ENCODE measurements around the gene CD209.

CD209 gene

DNA sequence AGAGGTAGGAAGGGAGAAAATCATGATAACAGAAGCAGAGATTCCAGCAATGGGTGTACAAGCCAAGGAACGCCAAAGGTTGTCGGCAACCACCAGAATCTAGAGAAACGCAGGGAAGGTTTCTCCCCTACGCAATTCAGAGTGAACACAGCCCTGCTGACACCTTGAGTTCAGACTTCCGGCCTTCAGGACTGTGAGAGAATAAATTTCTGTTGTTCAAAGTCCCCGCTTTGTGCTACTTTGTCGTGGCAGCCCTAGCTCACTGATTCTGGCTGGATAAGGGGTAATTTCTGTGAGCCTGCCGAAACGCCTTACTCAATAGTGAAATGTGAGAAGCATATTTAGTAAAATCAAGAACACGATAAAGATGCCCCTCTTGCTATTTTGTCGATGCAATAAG lies 10.1 kb downstream of the CD209 start:
- DNase-seq, result no peak

DNA sequence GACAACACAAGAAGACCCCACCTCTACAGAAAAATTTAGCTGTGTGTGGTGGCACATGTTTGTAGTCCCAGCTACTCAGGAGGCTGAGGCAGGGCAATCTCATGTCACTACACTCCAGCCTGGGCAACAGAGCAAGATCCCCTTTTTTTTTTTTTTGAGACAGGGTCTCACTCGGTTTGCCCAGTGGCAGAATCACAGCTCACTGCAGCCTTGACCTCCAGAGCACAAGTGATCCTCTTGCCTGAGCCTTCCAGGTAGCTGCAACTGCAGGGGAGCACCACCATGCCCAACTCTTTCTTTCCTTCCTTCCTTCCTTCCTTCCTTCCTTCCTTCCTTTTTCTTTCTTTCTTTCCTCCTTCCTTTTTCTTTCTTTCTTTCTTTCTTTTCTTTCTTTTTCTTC lies 11.2 kb downstream of the CD209 start:
- no peak for DNase-seq

DNA sequence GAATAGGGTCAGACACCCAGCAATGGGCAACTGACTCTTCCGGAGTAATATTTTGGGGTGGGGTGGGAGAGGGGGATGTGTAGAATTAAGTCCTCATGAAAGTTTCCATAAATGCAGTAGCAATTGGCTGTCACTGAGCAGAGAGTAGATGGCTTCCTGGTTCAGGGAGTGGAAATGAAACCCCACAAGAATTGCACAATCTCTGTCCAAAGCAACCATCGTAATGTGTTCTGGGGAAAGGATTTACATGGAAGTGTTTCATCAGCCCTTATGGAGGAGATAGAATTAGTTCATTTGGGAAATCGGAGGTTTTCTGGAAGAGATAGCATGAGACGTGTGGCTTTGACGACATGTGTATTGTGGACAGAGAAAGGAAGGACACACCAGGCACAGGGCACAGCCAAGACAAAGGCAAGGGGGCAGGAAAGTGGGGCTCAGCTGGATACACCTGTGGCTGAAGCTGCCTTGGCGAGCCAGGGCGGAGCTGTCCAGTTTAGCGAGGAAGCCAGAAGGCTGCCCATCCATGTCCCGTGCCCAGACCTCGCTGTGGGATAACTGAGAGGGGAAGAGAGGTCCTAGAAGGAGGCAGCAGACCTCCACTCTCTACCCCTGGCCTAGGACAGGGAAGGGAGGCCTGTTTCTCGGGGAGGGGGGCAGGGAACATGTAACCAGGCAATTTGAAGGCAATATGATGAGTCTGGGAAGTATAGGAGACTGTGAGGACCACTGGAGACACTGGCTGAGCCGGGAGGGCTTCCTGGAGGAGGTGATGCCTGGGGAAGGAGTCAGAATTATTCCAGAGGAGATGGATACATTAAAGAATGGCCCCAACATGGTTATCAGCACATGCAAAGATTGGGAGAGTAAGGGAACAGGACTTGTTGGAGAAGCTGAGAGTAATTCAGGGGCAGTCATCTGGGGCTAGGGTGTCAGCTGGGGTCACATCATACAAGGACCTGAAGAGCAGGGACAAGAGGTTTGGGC lies 12.8 kb downstream of the CD209 start:
- no peak for DNase-seq

DNA sequence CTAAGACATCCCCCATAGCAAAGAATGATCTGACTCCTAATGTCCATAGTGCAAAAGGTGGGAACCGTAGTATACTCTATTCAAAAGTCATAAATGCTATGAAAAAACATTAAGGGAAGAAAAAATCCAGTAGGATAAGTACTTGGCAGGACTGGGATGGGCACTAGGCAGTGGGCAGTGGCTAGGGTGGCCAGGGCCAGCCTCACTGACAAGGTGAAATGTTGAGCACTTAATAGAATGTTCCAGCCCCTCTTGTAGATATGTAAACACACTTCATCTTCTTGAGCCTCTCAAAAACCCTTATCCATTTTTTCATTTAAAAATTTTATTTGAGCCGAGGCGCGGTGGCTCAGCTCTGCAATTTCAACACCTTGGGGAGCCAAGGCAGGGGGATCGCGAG lies 14.0 kb downstream of the CD209 start:
- DNase-seq, result no peak

DNA sequence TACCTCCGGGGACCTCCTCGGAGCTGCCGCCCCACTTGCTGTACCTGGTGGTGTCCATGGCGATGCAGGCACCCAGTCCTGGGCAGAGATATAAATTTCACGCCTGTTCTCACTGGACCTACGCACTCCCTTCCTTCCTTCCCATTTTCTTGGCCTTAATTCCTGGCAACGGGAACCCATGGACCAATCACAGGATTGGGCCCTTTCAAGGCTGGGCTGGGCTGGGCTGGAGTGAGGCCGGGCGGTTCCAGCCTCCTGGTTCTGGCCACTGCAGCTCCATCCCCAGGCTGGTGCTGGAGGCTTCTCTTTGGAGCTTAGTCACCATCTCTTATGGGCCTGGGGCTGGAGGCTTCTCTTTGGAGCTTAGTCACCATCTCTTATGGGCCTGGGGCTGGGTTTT lies 15.3 kb downstream of the CD209 start, which contains the start of gene CLEC4G:
CLEC4G (minus strand) TSS at position 66 of the 400 bp plus-strand sequence; CDS start at position 58, 8 bp downstream.
- DNase-seq, result no peak

DNA sequence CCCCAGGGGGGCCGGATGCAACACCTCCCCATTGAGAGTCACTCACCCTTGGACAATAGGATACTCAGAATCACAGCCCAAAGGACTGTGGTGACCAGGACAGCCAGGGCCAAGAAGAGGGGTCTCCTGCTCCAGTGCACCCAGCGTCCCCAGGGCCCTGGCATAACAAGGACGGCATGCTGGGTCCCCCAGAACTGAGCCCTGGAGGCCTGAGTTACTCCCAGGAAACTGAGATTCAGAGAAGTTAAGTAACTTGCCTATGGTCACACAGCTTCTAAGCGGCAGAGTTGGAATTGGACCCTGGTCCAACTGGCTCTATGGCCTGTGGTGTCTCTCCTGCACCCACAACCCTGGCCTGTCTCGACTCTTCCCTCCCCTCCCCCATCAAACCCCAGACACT lies 15.7 kb downstream of the CD209 start:
- no peak for DNase-seq

DNA sequence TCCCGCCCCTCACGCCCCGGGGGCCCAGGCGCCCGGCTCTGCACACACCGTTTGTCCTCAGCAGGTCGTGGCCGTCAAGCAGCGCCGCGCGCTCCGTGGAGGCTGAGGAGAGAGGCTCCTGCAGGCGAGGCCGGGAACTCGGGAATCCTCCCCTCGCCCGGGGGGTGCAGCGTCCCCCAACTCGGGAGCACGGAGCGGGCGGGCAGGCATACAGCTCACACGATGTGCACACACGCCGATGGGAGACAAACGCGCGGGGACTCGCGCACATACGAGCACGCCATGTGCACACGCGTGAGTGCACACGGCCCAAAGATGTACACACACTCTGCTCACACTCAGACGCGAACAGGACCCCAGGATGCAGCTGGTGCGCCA lies 16.1 kb downstream of the CD209 start:
- DNase-seq, result no peak

DNA sequence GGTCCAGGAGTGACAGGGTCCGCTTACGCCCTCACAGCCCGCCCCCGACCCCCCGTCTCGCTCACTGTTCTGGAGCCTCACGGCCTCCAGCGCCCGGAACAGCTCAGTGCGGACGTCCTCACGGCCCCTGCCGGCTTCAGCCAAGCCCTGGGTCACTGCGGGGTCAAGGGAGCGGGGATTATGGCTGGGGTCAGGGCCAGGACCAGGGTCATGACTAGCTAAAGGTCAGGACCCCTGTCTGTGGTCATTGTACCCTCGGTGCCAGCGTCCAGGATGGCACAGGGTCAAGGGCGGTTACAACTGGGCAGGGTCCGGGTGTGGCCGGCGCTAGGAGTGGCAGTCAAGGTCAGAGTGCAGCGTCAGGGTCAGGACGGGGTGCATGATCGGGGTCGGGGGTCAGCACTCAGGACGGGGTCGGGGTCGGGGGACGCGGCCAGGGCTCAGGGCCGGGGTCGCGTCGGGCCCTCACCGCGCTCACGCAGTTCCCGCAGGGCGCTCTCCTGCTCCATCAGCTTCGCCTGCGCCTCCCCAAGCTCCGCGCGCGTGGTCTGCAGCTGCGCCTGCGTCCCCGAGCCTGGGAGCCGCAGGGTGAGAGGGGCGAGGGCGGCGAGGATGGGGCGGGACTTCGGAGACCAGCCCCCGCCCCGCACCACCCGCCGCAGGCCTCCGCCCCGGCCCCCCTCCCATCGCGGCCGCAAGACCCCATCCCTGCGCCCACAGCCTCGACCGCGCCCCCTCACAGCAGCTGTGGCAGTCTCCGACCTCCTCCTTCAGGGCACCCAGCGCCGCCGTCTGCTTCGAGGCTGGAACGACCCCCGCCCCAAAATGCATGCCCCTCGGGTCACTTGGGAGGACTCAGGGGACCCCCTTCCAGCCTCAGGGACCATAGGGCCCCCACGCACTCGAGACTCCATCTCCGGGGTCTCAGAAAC lies 16.8 kb downstream of the CD209 start:
- DNase-seq, result no peak

DNA sequence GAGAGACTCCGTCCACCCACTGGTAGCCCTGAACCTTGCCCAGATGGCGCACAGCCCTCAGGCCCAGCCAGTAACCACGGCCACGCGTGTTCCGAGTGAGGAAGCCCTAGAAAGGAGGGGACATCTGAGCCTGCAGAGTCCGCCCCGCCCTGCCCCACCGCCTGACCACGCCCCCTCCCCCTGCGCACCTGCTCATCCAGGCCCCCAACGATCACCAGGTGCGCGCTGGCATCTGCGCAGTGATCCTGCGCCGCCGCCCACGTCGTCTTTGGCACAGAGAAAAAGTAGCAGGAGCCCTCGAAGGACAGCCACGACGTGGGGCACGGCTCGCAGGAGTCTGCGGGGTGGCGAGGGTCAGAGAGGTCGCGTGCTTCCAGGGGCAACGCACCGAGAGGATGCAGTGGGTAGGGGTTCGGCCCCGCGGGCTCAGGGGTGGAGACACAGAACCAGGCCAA lies 17.5 kb downstream of the CD209 start:
- no peak for DNase-seq

DNA sequence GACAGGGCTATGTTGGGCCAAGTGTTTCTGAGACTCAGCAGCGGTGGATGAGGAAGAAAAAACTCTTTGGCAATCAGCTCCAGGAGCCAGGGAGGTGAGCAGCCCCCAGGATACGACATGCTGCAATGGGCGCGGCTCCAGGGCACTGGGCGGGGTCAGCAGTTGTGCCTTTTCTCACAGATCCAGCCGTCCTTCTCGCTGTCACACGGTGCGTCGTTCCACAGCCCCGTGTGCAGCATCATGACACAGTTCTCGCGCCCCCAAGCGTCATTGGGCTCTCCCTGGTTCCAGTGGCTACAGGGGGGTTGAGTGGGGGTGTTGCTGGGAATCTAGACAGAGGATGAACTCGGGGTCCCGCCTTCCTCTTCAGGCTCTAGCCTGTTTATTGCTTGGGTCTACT lies 18.1 kb downstream of the CD209 start:
- DNase-seq, result no peak

DNA sequence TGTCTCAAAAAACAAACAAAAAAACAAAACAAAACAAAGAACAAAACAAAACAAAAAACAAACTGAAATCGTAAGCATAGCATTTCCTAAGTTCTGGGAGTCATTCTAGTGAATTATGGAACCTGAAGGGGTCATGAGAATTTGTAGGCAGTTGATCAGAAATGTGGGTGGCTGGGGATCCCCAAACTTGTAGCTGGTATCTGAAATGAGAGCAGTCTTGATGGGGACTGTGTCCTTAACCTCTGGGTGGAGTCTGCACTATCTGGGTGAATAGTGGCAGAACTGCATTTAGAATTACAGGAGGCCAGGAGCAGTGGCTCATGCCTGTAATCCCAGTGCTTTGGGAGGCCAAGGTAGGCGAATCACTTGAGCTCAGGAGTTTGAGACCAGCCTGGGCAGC lies 21.5 kb downstream of the CD209 start:
- DNase-seq, result no peak

DNA sequence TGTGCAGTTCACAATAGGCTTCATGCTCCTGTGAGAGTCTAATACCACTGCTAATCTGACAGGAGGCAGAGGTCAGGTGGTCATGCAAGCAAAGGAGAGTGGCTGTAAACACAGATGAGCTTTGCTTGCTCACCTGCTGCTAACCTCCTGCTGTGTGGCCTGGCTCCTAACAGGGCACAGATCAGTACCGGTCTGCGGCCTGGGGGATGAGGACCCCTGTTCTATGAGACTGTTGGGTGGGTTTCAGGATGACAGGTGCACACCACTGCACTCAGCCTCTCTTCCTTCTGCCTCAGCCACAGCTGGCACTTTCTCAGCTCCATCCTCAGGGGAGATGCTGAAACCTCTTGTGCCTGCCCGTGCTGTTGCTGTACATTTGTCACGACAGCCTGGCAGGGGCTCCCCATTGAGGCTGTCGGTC lies 25.1 kb downstream of the CD209 start:
- no peak for DNase-seq

DNA sequence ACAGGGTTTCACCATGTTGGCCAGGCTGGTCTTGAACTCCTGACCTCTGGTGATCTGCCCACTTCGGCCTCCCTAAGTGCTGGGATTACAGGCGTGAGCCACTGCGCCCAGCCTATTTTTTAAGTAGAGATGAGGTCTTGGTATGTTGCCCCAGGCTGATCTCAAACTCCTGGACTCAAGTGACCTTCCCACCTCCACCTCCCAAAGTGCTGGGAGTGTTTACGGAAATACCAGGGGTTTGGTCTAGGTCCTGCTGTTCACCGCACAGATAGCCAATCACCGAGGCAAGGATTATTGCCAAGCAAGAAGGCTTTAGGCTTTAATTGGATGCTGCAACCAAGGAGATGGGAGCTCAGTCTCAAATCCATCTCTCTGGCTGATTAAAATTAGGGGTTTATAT lies 27.0 kb downstream of the CD209 start:
- DNase-seq, result no peak

DNA sequence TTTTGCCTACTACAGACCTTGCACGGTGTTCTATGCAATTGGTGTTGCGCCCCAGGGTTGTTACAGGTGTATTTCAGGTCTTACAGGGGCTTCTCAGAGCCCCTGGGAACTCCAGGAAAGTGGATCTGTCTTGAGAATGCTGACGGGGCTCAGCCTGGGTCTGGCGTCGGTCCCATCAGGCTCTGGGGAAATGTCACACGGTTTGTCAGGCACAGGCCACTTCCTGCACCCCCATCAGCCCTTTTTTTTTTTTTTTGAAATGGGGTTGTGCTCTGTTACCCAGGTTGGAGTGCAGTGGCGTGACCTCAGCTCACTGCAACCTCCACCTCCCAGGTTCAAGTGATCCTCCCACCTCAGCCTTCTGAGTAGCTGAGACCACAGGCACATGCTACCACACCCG lies 28.7 kb downstream of the CD209 start:
- DNase-seq, result no peak

DNA sequence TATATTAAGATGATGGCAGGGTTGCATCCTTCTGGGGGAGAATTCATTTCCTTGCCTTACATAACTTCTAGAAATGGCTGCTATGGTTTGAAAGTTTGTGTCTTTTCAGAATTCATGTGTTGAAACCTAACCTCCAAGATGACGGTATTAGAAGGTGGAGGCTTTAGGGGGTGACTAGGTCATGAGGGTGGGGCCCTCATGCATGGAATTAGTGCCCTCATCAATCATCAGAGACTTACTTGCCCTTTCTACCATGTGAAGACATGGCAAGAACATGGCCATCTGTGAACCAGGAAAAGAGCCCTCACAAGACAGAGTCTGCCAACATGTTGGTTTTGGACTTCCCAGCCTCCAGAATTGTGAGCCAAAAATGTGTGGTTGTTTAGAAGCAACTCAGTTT lies 30.6 kb downstream of the CD209 start:
- DNase-seq, result no peak

DNA sequence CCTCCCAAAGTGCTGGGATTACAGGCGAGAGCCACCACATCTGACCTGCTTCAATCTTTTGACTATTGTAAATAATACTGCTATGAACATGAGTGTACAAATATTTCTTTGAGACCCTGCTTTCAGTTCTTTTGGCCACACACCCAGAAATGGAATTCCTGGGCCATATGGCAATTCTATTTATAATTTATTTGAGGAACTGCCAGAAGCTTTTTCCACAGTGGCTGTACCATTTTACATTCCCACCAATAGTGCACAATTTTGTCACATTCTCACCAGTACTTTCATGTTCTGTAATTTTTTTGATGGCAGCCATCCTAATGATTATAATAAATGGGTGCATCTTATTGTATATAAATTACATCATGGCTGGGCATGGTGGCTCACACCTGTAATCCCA lies 31.7 kb downstream of the CD209 start:
- DNase-seq, result no peak

DNA sequence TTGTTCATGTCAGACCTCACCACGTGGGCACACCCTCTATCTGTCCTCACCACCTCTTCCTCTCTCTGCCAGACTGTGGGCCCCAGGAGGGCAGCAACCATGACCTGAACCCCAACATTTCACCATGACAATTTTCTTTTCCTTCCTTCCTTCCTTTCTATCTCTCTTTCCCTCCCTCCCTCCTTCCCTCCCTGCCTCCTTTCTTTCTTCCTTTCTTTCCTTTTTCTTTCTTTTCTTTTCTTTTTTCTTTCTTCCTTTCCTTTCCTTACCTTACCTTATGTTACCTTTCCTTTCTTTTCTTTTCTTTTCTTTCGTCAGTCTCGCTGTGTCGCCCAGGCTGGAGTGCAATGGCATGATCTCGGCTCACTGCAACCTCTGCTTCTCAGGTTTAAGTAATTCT lies 36.7 kb downstream of the CD209 start:
- no peak for DNase-seq

DNA sequence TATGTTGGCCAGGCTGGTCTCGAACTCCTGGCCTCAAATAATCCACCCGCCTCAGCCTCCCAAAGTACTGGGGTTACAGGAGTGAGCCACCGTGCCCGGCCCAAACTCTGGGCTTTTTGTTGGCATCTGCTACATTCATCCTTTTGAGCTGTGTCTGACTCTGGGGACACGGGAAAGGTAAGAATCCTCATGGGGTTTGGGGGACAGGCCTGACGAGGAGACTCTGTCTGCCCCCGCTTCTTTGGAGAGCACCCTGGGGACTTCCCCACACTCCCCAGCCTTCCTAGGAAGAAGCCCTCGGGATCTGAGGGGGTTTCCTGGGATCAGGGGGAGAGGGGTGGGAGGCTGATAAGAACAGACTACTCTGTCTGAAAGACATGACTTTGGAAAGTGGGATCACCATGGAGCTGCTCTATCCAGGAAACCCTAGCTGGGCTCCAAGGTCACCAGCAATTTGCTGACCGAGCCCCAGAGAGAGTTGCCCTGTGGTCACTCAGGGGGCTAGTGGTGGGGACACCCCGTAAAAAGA lies 37.3 kb downstream of the CD209 start:
- no peak for DNase-seq

DNA sequence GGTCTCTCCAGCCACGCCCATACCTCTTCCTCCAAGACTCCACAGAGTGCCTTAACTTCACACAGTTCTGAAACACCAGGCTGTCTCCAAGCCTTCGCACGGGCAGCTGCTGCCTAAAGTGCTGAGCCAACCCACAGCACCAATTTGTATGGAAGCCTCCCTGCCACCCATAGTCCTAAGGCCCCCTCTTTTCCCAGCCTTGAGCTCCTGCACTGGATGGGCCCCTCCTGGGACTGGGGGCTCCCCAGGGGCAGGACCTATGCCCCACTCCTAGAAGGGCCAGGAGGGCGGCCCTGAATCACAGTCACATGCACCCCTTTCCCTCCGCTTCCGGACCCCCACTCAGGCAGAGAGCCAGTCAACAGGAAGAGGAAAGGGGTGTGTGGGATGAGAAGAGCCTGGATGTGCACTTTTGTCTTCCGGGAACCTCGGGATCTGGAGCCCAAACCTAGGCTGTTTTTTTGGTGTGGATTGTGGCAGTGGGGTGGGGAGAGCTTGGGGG lies 40.3 kb downstream of the CD209 start:
- DNase-seq, result no peak

DNA sequence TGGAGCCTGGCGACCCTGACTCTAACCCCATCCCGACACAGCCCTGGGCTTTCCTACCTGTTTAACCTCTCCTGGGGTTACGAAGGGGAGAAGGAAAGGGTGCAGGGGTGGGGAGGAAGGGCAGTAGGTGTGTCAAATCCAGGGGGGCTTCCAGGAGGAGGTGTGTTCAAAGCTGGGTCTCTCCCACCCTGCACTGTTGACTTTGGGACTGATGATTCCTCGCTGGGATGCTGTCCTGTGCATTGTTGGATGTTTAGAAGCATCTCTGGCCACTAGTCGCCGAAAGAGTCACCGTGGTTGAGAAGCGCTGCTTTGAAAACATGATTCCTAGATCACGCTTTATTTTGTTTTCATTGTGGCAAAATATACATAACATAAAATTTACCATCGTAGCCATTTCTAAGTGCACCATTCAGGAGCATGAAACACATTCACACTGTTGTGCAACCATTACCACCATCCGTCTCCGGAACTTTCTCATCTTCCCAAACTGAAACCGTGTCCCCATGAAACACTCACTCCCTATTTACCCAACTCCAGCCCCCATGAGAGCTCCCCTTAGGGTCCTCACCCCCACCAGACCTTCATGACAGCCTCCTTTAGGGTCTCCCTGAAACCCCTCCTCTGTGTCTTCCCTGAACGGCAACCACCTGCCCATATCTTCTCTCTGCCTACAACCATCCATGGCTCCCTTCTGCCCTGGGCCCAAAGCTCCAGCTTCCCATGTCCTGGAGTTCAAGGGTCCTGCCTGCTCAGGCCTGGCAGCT lies 41.0 kb downstream of the CD209 start:
- no peak for DNase-seq

DNA sequence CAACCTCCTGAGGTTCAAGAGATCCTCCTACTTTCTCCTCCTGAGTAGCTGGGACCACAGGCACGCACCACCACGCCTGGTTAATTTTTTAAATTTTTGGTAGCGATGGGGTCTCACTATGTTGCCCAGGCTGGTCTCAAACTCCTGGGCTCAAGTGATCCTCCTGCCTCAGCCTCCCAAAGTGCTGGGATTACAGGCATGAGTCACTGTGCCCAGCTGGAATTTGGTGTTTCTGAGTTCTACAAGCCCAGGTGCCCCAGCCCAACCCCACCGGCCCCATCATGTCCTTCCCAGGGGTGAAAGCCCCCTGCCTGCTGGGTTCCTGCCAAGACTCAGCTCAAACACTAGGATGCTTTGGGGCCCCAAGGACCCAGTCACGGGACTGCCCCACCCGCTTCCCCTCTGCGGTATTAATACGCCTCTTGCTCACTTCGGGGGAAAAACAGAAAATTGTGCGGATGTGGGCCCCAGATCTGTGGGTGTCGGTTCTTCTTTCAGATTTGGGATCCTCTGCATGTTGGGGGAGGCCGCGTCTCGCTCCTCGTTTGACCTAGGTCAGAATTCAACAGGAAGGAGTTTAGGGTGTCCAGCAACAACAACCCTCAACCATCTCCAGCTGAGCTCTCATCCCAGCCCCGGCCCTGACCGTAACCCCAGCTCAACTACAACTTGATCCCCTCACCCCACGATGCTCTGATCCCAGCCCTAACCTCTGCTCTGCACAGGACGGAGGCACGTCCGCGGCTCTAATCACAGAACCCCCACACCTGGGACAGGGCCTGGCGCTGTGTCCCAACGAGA lies 41.7 kb downstream of the CD209 start:
- no peak for DNase-seq
